GM11168 (cell line): Measurements from ENCODE around the gene OOSP3.

Experiments
- in situ Hi-C: fragments of 300-500 bp; cut with MboI; formaldehyde crosslinking; loops from one replicate; pipeline ENCODE4 v1.12.0; 2022; ENCODE audit warnings: low sequenced_read_pairs; ENCODE audit not compliant: unreplicated experiment

Gene OOSP3

DNA sequence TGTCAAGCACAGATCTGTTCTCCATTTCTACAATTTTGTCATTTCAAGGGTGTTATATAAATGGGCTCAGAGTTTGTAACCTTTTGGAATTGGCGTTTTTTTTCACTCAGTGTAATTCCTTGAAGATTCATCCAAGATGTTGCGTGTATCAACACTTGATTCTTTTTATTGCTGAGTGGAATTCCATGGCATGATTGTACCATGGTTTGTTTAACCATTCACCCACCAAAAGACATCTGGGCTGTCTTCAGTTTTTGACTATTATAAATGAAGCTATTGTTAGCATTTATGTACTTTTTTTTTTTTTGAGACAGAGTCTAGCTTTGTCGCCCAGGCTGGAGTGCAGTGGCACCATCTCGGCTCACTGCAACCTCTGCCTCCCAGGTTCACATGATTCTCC lies 62.5 kb downstream of the OOSP3 start:
- in situ Hi-C loops: no loop called here

DNA sequence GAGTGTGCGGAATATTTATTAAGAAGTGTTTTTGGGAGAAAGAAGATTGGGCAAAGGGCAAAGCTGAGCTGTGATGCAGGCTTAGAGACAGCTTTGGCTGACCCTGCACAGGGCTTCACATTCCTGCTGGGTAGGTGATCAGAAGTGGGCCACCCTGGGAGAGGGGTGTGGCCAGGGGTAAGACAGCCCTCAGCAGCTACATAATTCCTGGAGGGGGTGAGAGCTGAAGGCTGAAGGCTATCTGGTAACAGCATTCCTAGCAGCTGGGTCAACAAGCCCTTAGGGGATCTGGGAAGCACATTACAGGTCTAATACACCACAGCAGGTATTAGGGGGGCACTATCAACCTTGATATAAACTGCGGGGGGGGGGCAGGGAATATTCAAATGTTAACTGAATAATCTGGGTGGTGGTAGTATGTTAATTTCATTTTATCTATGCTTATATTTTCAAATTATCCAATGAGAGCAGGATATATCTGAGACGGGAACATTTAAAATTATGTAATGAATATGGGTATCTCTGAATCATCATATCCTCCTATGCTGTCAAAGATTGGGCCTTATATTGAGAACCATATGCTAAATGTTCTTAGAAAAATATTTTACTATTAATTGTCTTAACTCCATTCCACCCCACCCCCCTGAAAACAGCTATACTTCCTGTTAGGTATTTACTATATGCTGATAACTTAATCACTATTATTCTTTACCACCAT lies 65.6 kb downstream of the OOSP3 start:
- in situ Hi-C loops: no loop called here

- in situ Hi-C loops: no loop called here
Measured at GRCh38 chr11:59944720-59945119, 66.1 kb downstream of the OOSP3 start.
